GM06990 (cell line): ENCODE data around the gene SERTAD4.

Source experiments
- DNase-seq: peaks from one replicate; pipeline ENCODE4 v3.0.0-alpha.2; 2011; ENCODE audit not compliant: insufficient read length; ENCODE audit errors: extremely low read depth
- H3K27me3 ChIP-seq: replicated peaks from 2 replicates; pipeline ENCODE4 v1.6.0; 2011; ENCODE audit warnings: low read length; ENCODE audit not compliant: control insufficient read depth, insufficient read depth
- H3K36me3 ChIP-seq: 2 replicates; pipeline ENCODE4 v1.5.1; 2011; ENCODE audit warnings: low read length; ENCODE audit not compliant: control insufficient read depth, insufficient read depth
- H3K4me3 ChIP-seq: replicated peaks from 2 replicates; pipeline ENCODE4 v1.5.1; 2011; ENCODE audit warnings: low read depth, mild to moderate bottlenecking, control low read depth, low read length
- CTCF ChIP-seq: IDR thresholded peaks from 2 replicates; pipeline ENCODE4 v1.5.1; 2011; ENCODE audit warnings: low read length, control low read depth, mild to moderate bottlenecking, inconsistent platforms; ENCODE audit not compliant: insufficient read depth, poor library complexity, severe bottlenecking

The SERTAD4 gene

GRCh38 chr1:210228158-210228557 lies 4.4 kb upstream of the SERTAD4 start:
- TF ChIP-seq CTCF = no peak
- Histone ChIP-seq H3K36me3 (no peaks in the 10 kb centered on the region), H3K27me3 (peaks cover 1% of the 10 kb centered on the region; the same call in 1 of the 2 replicates), H3K4me3 (no peak overlapping the region)
- no peak for DNase-seq

GRCh38 chr1:210230149-210230695 lies 2.4 kb upstream of the SERTAD4 start:
- DNase-seq = no peak
- no peak overlapping the region for H3K4me3 ChIP-seq
- no peaks in the 10 kb centered on the region for H3K36me3 ChIP-seq
- H3K27me3 ChIP-seq = peaks cover 1% of the 10 kb centered on the region; the same call in 1 of the 2 replicates
- TF ChIP-seq CTCF = no peak

- Histone ChIP-seq H3K27me3 (peaks cover 1% of the 10 kb centered on the region; the same call in 1 of the 2 replicates), H3K4me3 (no peak overlapping the region), H3K36me3 (no peaks in the 10 kb centered on the region)
- DNase-seq = no peak
- no peak for TF ChIP-seq CTCF
These were observed 618 bp upstream of the SERTAD4 start for GRCh38 chr1:210231846-210232510.

GRCh38 chr1:210233216-210233494 lies 559 bp downstream of the SERTAD4 start:
- DNase-seq = no peak
- peaks cover 1% of the 10 kb centered on the region; the same call in 1 of the 2 replicates for H3K27me3 ChIP-seq

GRCh38 chr1:210233495-210234328 lies 1.1 kb downstream of the SERTAD4 start:
- TF ChIP-seq CTCF = no peak
- no peak for DNase-seq
- H3K4me3 ChIP-seq = no peak overlapping the region
- H3K27me3 ChIP-seq = peaks cover 1% of the 10 kb centered on the region; the same call in 1 of the 2 replicates
- no peaks in the 10 kb centered on the region for H3K36me3 ChIP-seq

More at GRCh38 chr1:210233216-210233494, 559 bp downstream of the SERTAD4 start:
- H3K4me3 ChIP-seq = no peak overlapping the region
- TF ChIP-seq CTCF = no peak
- H3K36me3 ChIP-seq = no peaks in the 10 kb centered on the region
